GM23338 (cell line): Measurements from ENCODE around the gene ADPRHL1. TPM values are rescaled to one million over a fixed set of nuclear protein-coding genes. Genes with fewer than 3 reads are reported as not detected.
"Not testable (repeated sequence)": the region's sequence is repeated elsewhere in the genome, so short reads cannot be mapped to it uniquely, and the experiment has no call there.

Experiments used
- ATAC-seq: fragments of 200-7000 bp; cut with Tn5 transposase; 3 replicates; pipeline ENCODE4 v1.9.1; 2020
- DNase-seq: peaks from one replicate; pipeline ENCODE4 v3.0.0-alpha.2; 2015; ENCODE audit warnings: low spot score
- H2AFZ ChIP-seq: fragments of 200-600 bp; sonication (generic); 2 replicates; pipeline ENCODE4 v1.8.0; 2016; ENCODE audit warnings: antibody characterized with exemption, mild to moderate bottlenecking, moderate library complexity
- H3F3A ChIP-seq: fragments of 200-600 bp; sonication (generic); replicated peaks from 2 replicates; pipeline ENCODE4 v1.8.0; 2017; ENCODE audit warnings: antibody characterized with exemption, mixed run types, low read depth
- H3K27ac ChIP-seq: fragments of 200-600 bp; sonication (generic); 2 replicates; pipeline ENCODE4 v1.6.1; 2016; ENCODE audit warnings: low read depth
- H3K27me3 ChIP-seq: fragments of 200-600 bp; sonication (generic); 2 replicates; pipeline ENCODE4 v1.8.0; 2016; ENCODE audit warnings: mild to moderate bottlenecking, mixed run types, moderate library complexity; ENCODE audit not compliant: insufficient read depth
- H3K36me3 ChIP-seq: fragments of 200-600 bp; sonication (generic); 2 replicates; pipeline ENCODE4 v1.8.0; 2016; ENCODE audit warnings: mild to moderate bottlenecking; ENCODE audit not compliant: insufficient read depth
- H3K4me1 ChIP-seq: fragments of 200-600 bp; sonication (generic); 2 replicates; pipeline ENCODE4 v1.8.0; 2016; ENCODE audit warnings: mild to moderate bottlenecking, moderate library complexity; ENCODE audit not compliant: insufficient read depth
- H3K4me2 ChIP-seq: fragments of 200-600 bp; sonication (generic); 2 replicates; pipeline ENCODE4 v1.7.1; 2017; ENCODE audit warnings: mixed run types
- H3K4me3 ChIP-seq: fragments of 200-600 bp; sonication (generic); 2 replicates; pipeline ENCODE4 v1.6.1; 2016; ENCODE audit warnings: mixed run types
- H3K79me2 ChIP-seq: fragments of 200-600 bp; sonication (generic); replicated peaks from 2 replicates; pipeline ENCODE4 v1.8.0; 2017; ENCODE audit warnings: mild to moderate bottlenecking; ENCODE audit not compliant: insufficient read depth
- H3K9me2 ChIP-seq: fragments of 200-600 bp; sonication (generic); 2 replicates; pipeline ENCODE4 v1.8.0; 2017; ENCODE audit not compliant: insufficient read depth
- H4K20me1 ChIP-seq: fragments of 200-600 bp; sonication (generic); replicated peaks from 2 replicates; pipeline ENCODE4 v1.8.0; 2017; ENCODE audit warnings: mild to moderate bottlenecking; ENCODE audit not compliant: insufficient read depth
- H3K27ac Mint-ChIP-seq: 2 replicates; pipeline ENCODE4 v1.8.0; 2020; ENCODE audit warnings: inconsistent platforms, mild to moderate bottlenecking, moderate library complexity, mixed read lengths
- H3K27me3 Mint-ChIP-seq: 3 replicates; pipeline ENCODE4 v1.8.0; 2022; ENCODE audit warnings: low read depth, mild to moderate bottlenecking, moderate library complexity, mixed read lengths, inconsistent platforms; ENCODE audit not compliant: insufficient read depth, poor library complexity
- H3K36me3 Mint-ChIP-seq: 3 replicates; pipeline ENCODE4 v1.8.0; 2021; ENCODE audit warnings: low read depth, mild to moderate bottlenecking, inconsistent platforms, moderate library complexity, mixed read lengths
- H3K4me1 Mint-ChIP-seq: 3 replicates; pipeline ENCODE4 v1.8.0; 2020; ENCODE audit warnings: mild to moderate bottlenecking, inconsistent platforms, mixed read lengths
- H3K4me3 Mint-ChIP-seq: 3 replicates; pipeline ENCODE4 v1.8.0; 2021; ENCODE audit warnings: moderate library complexity, mild to moderate bottlenecking, inconsistent platforms, mixed read lengths
- H3K9me3 Mint-ChIP-seq: 3 replicates; pipeline ENCODE4 v1.8.0; 2020; ENCODE audit warnings: moderate library complexity, mild to moderate bottlenecking, inconsistent platforms, mixed read lengths
- CREB1 ChIP-seq: fragments of 250-450 bp; sonication (Bioruptor Pico); IDR thresholded peaks from 2 replicates; pipeline ENCODE4 v1.5.0; 2020; ENCODE audit warnings: low read depth, mild to moderate bottlenecking, moderate library complexity
- EZH2 ChIP-seq: fragments of 200-600 bp; sonication (generic); IDR thresholded peaks from one replicate; pipeline ENCODE4 v1.8.0; 2017; ENCODE audit warnings: antibody characterized with exemption, mild to moderate bottlenecking, low read depth; ENCODE audit not compliant: unreplicated experiment
- EZH2phosphoT487 ChIP-seq: fragments of 200-600 bp; sonication (generic); IDR thresholded peaks from one replicate; pipeline ENCODE4 v1.8.1; 2018; ENCODE audit warnings: antibody characterized with exemption; ENCODE audit not compliant: unreplicated experiment
- JUNB ChIP-seq: IDR thresholded peaks from one replicate; pipeline ENCODE4 v1.6.1; 2016; ENCODE audit warnings: antibody characterized with exemption; ENCODE audit not compliant: unreplicated experiment
- NANOG ChIP-seq: IDR thresholded peaks from 2 replicates; pipeline ENCODE4 v1.6.1; 2016; ENCODE audit warnings: antibody characterized with exemption, borderline replicate concordance
- POLR2AphosphoS5 ChIP-seq: IDR thresholded peaks from 2 replicates; pipeline ENCODE4 v1.6.1; 2016; ENCODE audit warnings: antibody characterized with exemption, low read depth
- STAT1 ChIP-seq: IDR thresholded peaks from one replicate; pipeline ENCODE4 v1.6.1; 2016; ENCODE audit warnings: antibody characterized with exemption; ENCODE audit not compliant: unreplicated experiment
- ZNF114 ChIP-seq: fragments of 250-450 bp; sonication (Bioruptor Pico); IDR thresholded peaks from 2 replicates; pipeline ENCODE4 v1.5.0; 2020; ENCODE audit warnings: mild to moderate bottlenecking, moderate library complexity
- polyA plus RNA-seq: library from polyadenylated mRNA; unstranded; fragments of >200 nt; fragmentation: Nextera tagmentation; extraction: Ambion mirVana; gene quantifications from 2 replicates; pipeline ENCODE4 v1.2.1, GENCODE V29; 2016
- total RNA-seq: library from RNA; depleted of rRNA; stranded (reverse); fragments of >200 nt; shearing (Covaris generic); gene quantifications from 2 replicates; pipeline ENCODE4 v1.2.3, GENCODE V29; 2014
- TF ChIP-seq, protein P1 (sequence below): IDR thresholded peaks from 2 replicates; pipeline ENCODE4 v1.6.1; 2016; ENCODE audit warnings: antibody characterized with exemption
- TF ChIP-seq, protein P2 (sequence below), 2 experiments: fragments of 200-600 bp in 1 of 2; sonication (generic) in 1 of 2; conservative IDR thresholded peaks; 2 replicates each; pipeline versions ENCODE4 v1.5.1 to v1.6.1; 2016 to 2017; ENCODE audit warnings: antibody characterized with exemption in 2 of 2, low read depth in 2 of 2, mild to moderate bottlenecking in 2 of 2, moderate library complexity in 1 of 2

Gene ADPRHL1
- total and polyA plus RNA-seq, 2 experiments from 2014 or later: 0.80 to 1.0 TPM

DNA sequence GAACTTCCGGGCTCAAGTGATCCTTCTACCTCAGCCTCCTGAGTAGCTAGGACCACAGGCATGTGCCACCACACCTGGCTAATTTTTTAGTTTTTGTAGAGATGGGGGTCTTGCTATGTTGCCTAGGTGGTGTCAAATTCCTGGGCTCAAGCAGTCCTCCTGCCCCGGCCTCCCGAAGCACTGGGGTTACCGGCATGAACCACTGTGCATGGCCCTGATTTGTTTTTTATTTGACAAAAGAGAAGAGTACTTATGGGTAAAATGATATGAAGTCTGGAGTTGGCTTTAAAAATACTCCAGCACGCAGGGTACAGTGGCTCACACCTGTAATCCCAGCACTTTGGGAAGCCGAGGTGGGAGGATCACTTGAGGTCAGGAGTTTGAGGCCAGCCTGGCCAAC lies 84.9 kb downstream of the ADPRHL1 start:
- not testable (repeated sequence) for H3K79me2 ChIP-seq, H4K20me1 ChIP-seq, H3K4me2 ChIP-seq, H3K27ac Mint-ChIP-seq, H3K4me3 Mint-ChIP-seq, H2AFZ ChIP-seq, DNase-seq, H3K36me3 Mint-ChIP-seq, ATAC-seq, H3K27me3 ChIP-seq, H3K27ac ChIP-seq, H3K4me3 ChIP-seq, H3K9me2 ChIP-seq, H3K9me3 Mint-ChIP-seq, H3K36me3 ChIP-seq, H3K4me1 ChIP-seq
- Mint-ChIP-seq H3K4me1 (peaks cover 21% of the 10 kb centered on the region), H3K27me3 (peaks cover 15% of the 10 kb centered on the region)
- H3F3A ChIP-seq: peaks cover 15% of the 10 kb centered on the region; the same call in 1 of the 2 replicates

DNA sequence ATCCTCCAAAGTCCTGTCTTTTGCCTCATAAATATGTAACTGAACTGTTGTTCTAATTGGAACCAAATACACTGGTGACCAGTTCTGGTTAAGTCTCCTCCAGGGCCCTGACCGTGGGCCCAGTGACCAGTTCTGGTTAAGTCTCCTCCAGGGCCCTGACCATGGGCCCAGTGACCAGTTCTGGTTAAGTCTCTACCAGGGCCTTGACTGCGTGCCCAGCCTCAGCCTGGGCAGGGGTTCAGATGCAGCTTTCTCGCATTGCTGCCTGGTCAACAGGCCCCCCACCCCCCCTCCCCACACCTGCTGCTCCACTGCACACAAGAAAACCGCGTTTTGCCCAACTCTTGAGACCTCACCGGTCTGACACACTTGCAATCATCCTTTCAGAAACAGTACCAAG lies 85.5 kb downstream of the ADPRHL1 start:
- H3F3A ChIP-seq: peaks cover 15% of the 10 kb centered on the region; the same call in 1 of the 2 replicates
- Mint-ChIP-seq H3K36me3 (0 out of 3 replicates have a peak, but pooled peaks cover under 1% of the 10 kb centered on the region), H3K9me3 (peaks cover 8% of the 10 kb centered on the region), H3K27me3 (peaks cover 11% of the 10 kb centered on the region), H3K4me1 (peaks cover 19% of the 10 kb centered on the region), H3K27ac (no peak overlapping the region), H3K4me3 (no peak overlapping the region)
- H3K27me3 ChIP-seq: no peaks in the 10 kb centered on the region
- no peak overlapping the region for H2AFZ ChIP-seq
- peaks cover under 1% of the 10 kb centered on the region; the same call in 1 of the 2 replicates for H4K20me1 ChIP-seq
- no peaks in the 10 kb centered on the region for H3K36me3 ChIP-seq
- H3K27ac ChIP-seq: no peak overlapping the region
- TF ChIP-seq POLR2AphosphoS5 (no peak), EZH2phosphoT487 (no peak), EZH2 (no peak), ZNF114 (CRISPR knock-in tag) (no peak), STAT1 (no peak), JUNB (no peak), NANOG (no peak), CREB1 (CRISPR knock-in tag) (no peak)
- TF ChIP-seq, protein P1, sequence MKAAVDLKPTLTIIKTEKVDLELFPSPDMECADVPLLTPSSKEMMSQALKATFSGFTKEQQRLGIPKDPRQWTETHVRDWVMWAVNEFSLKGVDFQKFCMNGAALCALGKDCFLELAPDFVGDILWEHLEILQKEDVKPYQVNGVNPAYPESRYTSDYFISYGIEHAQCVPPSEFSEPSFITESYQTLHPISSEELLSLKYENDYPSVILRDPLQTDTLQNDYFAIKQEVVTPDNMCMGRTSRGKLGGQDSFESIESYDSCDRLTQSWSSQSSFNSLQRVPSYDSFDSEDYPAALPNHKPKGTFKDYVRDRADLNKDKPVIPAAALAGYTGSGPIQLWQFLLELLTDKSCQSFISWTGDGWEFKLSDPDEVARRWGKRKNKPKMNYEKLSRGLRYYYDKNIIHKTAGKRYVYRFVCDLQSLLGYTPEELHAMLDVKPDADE: no peak
- TF ChIP-seq, protein P2, sequence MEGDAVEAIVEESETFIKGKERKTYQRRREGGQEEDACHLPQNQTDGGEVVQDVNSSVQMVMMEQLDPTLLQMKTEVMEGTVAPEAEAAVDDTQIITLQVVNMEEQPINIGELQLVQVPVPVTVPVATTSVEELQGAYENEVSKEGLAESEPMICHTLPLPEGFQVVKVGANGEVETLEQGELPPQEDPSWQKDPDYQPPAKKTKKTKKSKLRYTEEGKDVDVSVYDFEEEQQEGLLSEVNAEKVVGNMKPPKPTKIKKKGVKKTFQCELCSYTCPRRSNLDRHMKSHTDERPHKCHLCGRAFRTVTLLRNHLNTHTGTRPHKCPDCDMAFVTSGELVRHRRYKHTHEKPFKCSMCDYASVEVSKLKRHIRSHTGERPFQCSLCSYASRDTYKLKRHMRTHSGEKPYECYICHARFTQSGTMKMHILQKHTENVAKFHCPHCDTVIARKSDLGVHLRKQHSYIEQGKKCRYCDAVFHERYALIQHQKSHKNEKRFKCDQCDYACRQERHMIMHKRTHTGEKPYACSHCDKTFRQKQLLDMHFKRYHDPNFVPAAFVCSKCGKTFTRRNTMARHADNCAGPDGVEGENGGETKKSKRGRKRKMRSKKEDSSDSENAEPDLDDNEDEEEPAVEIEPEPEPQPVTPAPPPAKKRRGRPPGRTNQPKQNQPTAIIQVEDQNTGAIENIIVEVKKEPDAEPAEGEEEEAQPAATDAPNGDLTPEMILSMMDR (conservative IDR thresholded peaks at IDR 0.05; ENCODE audit: low read depth in 2 of 2): no peak
- H3K4me2 ChIP-seq: no peak overlapping the region
- peaks cover 4% of the 10 kb centered on the region; the same call in 1 of the 2 replicates for H3K4me1 ChIP-seq
- H3K79me2 ChIP-seq: peaks cover 10% of the 10 kb centered on the region
- DNase-seq (no peak), ATAC-seq (no peak)
- no peak overlapping the region for H3K4me3 ChIP-seq
- H3K9me2 ChIP-seq: no peaks in the 10 kb centered on the region
